H1 (cell line): ENCODE measurements around the gene SNX13. TPM values are rescaled to one million over a fixed set of nuclear protein-coding genes. Genes with fewer than 3 reads are reported as not detected.

Experiments used
- CTCF ChIA-PET: fragments of 300-600 bp; sonication (Branson Sonifier 250); formaldehyde crosslinking; loops from one replicate; lab custom pipeline; 2021; ENCODE audit not compliant: partially characterized antibody; lab: Charles Lee
- POLR2A ChIA-PET: fragments of 300-600 bp; sonication (Branson Sonifier 250); formaldehyde crosslinking; loops from one replicate; lab custom pipeline; 2021; ENCODE audit warnings: inconsistent platforms; ENCODE audit not compliant: partially characterized antibody; lab: Charles Lee
- DNase-seq, 2 experiments: peaks; one replicate each; pipeline versions ENCODE4 v3.0.0 to v3.0.0-alpha.2; 2010 to 2022; ENCODE audit warnings: low spot score in 2 of 2, low read depth in 1 of 2, mixed read lengths in 1 of 2
- FAIRE-seq: peaks from 2 replicates; lab custom pipeline; 2011; peaks lifted over from hg19 to GRCh38; lab: Jason Lieb, UNC
- H2AFZ ChIP-seq: 2 replicates; pipeline ENCODE4 v1.8.1; 2012; ENCODE audit warnings: low read length, inconsistent platforms
- H2AK5ac ChIP-seq: 2 replicates; pipeline ENCODE4 v1.6.1; 2013; ENCODE audit warnings: low read depth, low read length
- H2BK120ac ChIP-seq: replicated peaks from 2 replicates; pipeline ENCODE3; 2013; ENCODE audit warnings: low read depth, low read length, inconsistent platforms
- H2BK12ac ChIP-seq: 2 replicates; pipeline ENCODE4 v1.6.1; 2013; ENCODE audit warnings: low read depth, low read length
- H2BK15ac ChIP-seq: 2 replicates; pipeline ENCODE4 v1.6.1; 2013; ENCODE audit warnings: low read length
- H2BK20ac ChIP-seq: 2 replicates; pipeline ENCODE4 v1.6.1; 2013; ENCODE audit warnings: low read length
- H2BK5ac ChIP-seq: 2 replicates; pipeline ENCODE4 v1.6.1; 2013; ENCODE audit warnings: low read depth, low read length
- H3K14ac ChIP-seq: 2 replicates; pipeline ENCODE4 v1.6.1; 2013; ENCODE audit warnings: inconsistent platforms; ENCODE audit not compliant: insufficient read length
- H3K18ac ChIP-seq: 2 replicates; pipeline ENCODE4 v1.6.1; 2013; ENCODE audit warnings: low read length; ENCODE audit errors: extremely low read depth
- H3K23ac ChIP-seq: 2 replicates; pipeline ENCODE4 v1.6.1; 2013; ENCODE audit warnings: inconsistent platforms; ENCODE audit not compliant: insufficient read length
- H3K23me2 ChIP-seq: 2 replicates; pipeline ENCODE4 v1.6.1; 2013; ENCODE audit warnings: low read depth, low read length
- H3K27ac ChIP-seq: 2 replicates; pipeline ENCODE4 v1.6.1; 2011; ENCODE audit warnings: low read depth, low read length, inconsistent platforms
- H3K27me3 ChIP-seq, 4 experiments: replicated peaks in 1 of 4; 1 replicate in 1 of 4; 2 replicates in 3 of 4; pipeline versions ENCODE4 v1.6.1 to v1.8.1; 2011 to 2013; ENCODE audit warnings: low read length in 3 of 4, mild to moderate bottlenecking in 3 of 4, inconsistent platforms in 2 of 4, mixed read lengths in 2 of 4, moderate library complexity in 1 of 4; ENCODE audit not compliant: control insufficient read depth in 3 of 4, insufficient read depth in 3 of 4; ENCODE audit errors: extremely low read depth in 1 of 4
- H3K36me3 ChIP-seq, 4 experiments: 2 replicates each; pipeline versions ENCODE4 v1.6.1 to v1.8.1; 2011 to 2013; ENCODE audit warnings: mild to moderate bottlenecking in 4 of 4, low read length in 3 of 4, moderate library complexity in 2 of 4, control low read depth in 1 of 4, inconsistent platforms in 1 of 4; ENCODE audit not compliant: insufficient read depth in 4 of 4, control insufficient read depth in 2 of 4
- H3K4ac ChIP-seq: replicated peaks from 2 replicates; pipeline ENCODE3; 2013; ENCODE audit warnings: low read length, low read depth, mixed read lengths, inconsistent platforms; ENCODE audit not compliant: insufficient read length
- H3K4me1 ChIP-seq, 4 experiments: replicated peaks in 1 of 4; 1 replicate in 1 of 4; 2 replicates in 3 of 4; pipeline versions ENCODE4 v1.6.1 to v1.8.1; 2011 to 2013; ENCODE audit warnings: low read length in 3 of 4, inconsistent platforms in 2 of 4, mixed read lengths in 1 of 4; ENCODE audit not compliant: insufficient read depth in 4 of 4, control insufficient read depth in 3 of 4
- H3K4me2 ChIP-seq, 2 experiments: 2 replicates each; pipeline versions ENCODE4 v1.6.1 to v1.8.1; 2011 to 2013; ENCODE audit warnings: low read depth in 2 of 2, low read length in 2 of 2, control low read depth in 1 of 2, inconsistent platforms in 1 of 2, mild to moderate bottlenecking in 1 of 2; ENCODE audit not compliant: insufficient read depth in 1 of 2
- H3K4me3 ChIP-seq, 4 experiments: fragments of 200-600, 300-600 bp in 1 of 4; sonication (generic), shearing (Covaris generic), sonication (Bioruptor Twin) in 1 of 4; 2 replicates each; pipeline versions ENCODE4 v1.5.1 to v1.8.1; 2011 to 2016; ENCODE audit warnings: low read length in 4 of 4, low read depth in 3 of 4, control low read depth in 2 of 4, inconsistent platforms in 2 of 4, mild to moderate bottlenecking in 2 of 4, mixed read lengths in 1 of 4, moderate library complexity in 1 of 4; ENCODE audit not compliant: insufficient read depth in 2 of 4; ENCODE audit errors: extremely low read depth in 1 of 4
- H3K56ac ChIP-seq: replicated peaks from 2 replicates; pipeline ENCODE3; 2013; ENCODE audit warnings: low read depth, mild to moderate bottlenecking, mixed read lengths, low read length, inconsistent platforms; ENCODE audit not compliant: insufficient read length
- H3K79me1 ChIP-seq: 2 replicates; pipeline ENCODE4 v1.6.1; 2013; ENCODE audit warnings: low read depth, low read length, control low read depth
- H3K79me2 ChIP-seq, 2 experiments: 2 replicates each; pipeline versions ENCODE4 v1.6.1 to v1.8.1; 2012 to 2013; ENCODE audit warnings: low read length in 2 of 2, mild to moderate bottlenecking in 2 of 2, inconsistent platforms in 1 of 2; ENCODE audit not compliant: insufficient read depth in 2 of 2, control insufficient read depth in 1 of 2
- H3K9ac ChIP-seq, 4 experiments: replicated peaks in 1 of 4; 1 replicate in 1 of 4; 2 replicates in 3 of 4; pipeline versions ENCODE4 v1.6.1 to v1.8.1; 2011 to 2013; ENCODE audit warnings: low read depth in 3 of 4, low read length in 3 of 4, control low read depth in 2 of 4, mild to moderate bottlenecking in 2 of 4, moderate library complexity in 2 of 4, inconsistent platforms in 1 of 4; ENCODE audit errors: extremely low read depth in 1 of 4
- H3K9me3 ChIP-seq, 2 experiments: 2 replicates each; pipeline versions ENCODE4 v1.6.1 to v1.8.1; 2012 to 2013; ENCODE audit warnings: mild to moderate bottlenecking in 2 of 2, moderate library complexity in 2 of 2, control low read depth in 1 of 2, inconsistent platforms in 1 of 2, low read depth in 1 of 2, low read length in 1 of 2, mixed read lengths in 1 of 2; ENCODE audit not compliant: insufficient read depth in 2 of 2
- H4K20me1 ChIP-seq, 2 experiments: replicated peaks in 1 of 2; 2 replicates each; pipeline versions ENCODE3 to v1.8.1; 2011 to 2013; ENCODE audit warnings: inconsistent platforms in 2 of 2, low read length in 2 of 2, mild to moderate bottlenecking in 1 of 2; ENCODE audit not compliant: insufficient read depth in 2 of 2, control insufficient read depth in 1 of 2
- H4K5ac ChIP-seq: 2 replicates; pipeline ENCODE4 v1.6.1; 2013; ENCODE audit warnings: low read length, low read depth, mixed read lengths, inconsistent platforms; ENCODE audit not compliant: insufficient read length
- H4K8ac ChIP-seq: 2 replicates; pipeline ENCODE4 v1.8.0; 2013; ENCODE audit warnings: mild to moderate bottlenecking, moderate library complexity, low read length, inconsistent platforms; ENCODE audit not compliant: insufficient read depth; ENCODE audit errors: extremely low read depth
- H4K91ac ChIP-seq: replicated peaks from 2 replicates; pipeline ENCODE3; 2013; ENCODE audit warnings: low read length, mixed read lengths, inconsistent platforms; ENCODE audit not compliant: insufficient read length
- ASH2L ChIP-seq: fragments of 200-600, 300-600 bp; sonication (generic); IDR thresholded peaks from one replicate; pipeline ENCODE4 v1.7.1; 2017; ENCODE audit warnings: low read length
- BRCA1 ChIP-seq: IDR thresholded peaks from 2 replicates; pipeline ENCODE4 v1.6.1; 2012; ENCODE audit warnings: low read depth, low read length, improper control_type of control experiment
- CREB1 ChIP-seq: IDR thresholded peaks from 2 replicates; pipeline ENCODE4 v1.6.1; 2012; ENCODE audit warnings: inconsistent platforms
- CTCF ChIP-seq, 3 experiments: IDR thresholded peaks; 1 replicate in 2 of 3; 2 replicates in 1 of 3; pipeline versions ENCODE4 v1.5.1 to v1.6.1; 2011; ENCODE audit warnings: low read length in 3 of 3, mild to moderate bottlenecking in 3 of 3, inconsistent platforms in 2 of 3, low read depth in 1 of 3, moderate library complexity in 1 of 3; ENCODE audit not compliant: insufficient read depth in 1 of 3; ENCODE audit errors: control extremely low read depth in 1 of 3
- HDAC6 ChIP-seq: IDR thresholded peaks from one replicate; pipeline ENCODE4 v1.7.1; 2012; ENCODE audit warnings: low read depth, mild to moderate bottlenecking, inconsistent platforms, low read length, moderate library complexity
- RBBP5 ChIP-seq: IDR thresholded peaks from 2 replicates; pipeline ENCODE4 v1.7.1; 2012; ENCODE audit warnings: low read depth, mild to moderate bottlenecking, inconsistent platforms, low read length, moderate library complexity, borderline replicate concordance
- RNF2 ChIP-seq: fragments of 200-900, 300-1000 bp; sonication (generic); IDR thresholded peaks from 2 replicates; pipeline ENCODE4 v1.7.1; 2016; ENCODE audit warnings: borderline replicate concordance, low read depth, mild to moderate bottlenecking, antibody characterized with exemption, low read length; ENCODE audit not compliant: poor library complexity, severe bottlenecking; ENCODE audit errors: missing control alignments
- SIRT6 ChIP-seq: IDR thresholded peaks from one replicate; pipeline ENCODE4 v1.7.1; 2012; ENCODE audit warnings: low read length, inconsistent platforms
- SP4 ChIP-seq: IDR thresholded peaks from 2 replicates; pipeline ENCODE4 v1.6.1; 2012; ENCODE audit warnings: low read length, inconsistent platforms
- TEAD4 ChIP-seq: IDR thresholded peaks from 2 replicates; pipeline ENCODE4 v1.6.1; 2012; ENCODE audit warnings: low read depth, low read length, inconsistent platforms, mixed read lengths
- USF2 ChIP-seq: IDR thresholded peaks from 2 replicates; pipeline ENCODE4 v1.6.1; 2011; ENCODE audit warnings: low read length, improper control_type of control experiment
- WGBS, 2 experiments: shearing (Covaris generic) in 1 of 2; methylation state at CpG; one replicate each; pipeline versions ENCODE4 v1.1.6 to v1.1.7; 2013 to 2015; ENCODE audit warnings: low lambda C conversion rate in 2 of 2, mixed read lengths in 2 of 2, inconsistent platforms in 1 of 2, low coverage in 1 of 2, missing lambda C conversion rate in 1 of 2; ENCODE audit not compliant: insufficient replicate concordance in 2 of 2, insufficient coverage in 1 of 2, insufficient read length in 1 of 2; ENCODE audit errors: extremely low coverage in 1 of 2, missing lambda C conversion rate in 1 of 2; 5-methylcytosine and 5-hydroxymethylcytosine counted together
- polyA plus RNA-seq, 7 experiments: library from polyadenylated mRNA; depleted of rRNA in 3 of 7; stranded (reverse) in 5 of 7; unstranded in 2 of 7; fragments of >200 nt in 5 of 7; fragments of 200-250 nt in 2 of 7; gene quantifications; 1 replicate in 5 of 7; 2 replicates in 1 of 7; 4 replicates in 1 of 7; pipeline versions ENCODE4 v1.2.1 to v1.2.3, GENCODE V29; 2011 to 2013; ENCODE audit warnings: missing spikeins in 2 of 7, mixed read lengths in 2 of 7
- total RNA-seq: library from RNA; stranded (reverse); fragmentation: NEBNext Ultra II Directional; extraction: Animal tissue kit (Norgen Biotek cat#: 25700); gene quantifications from 2 replicates; pipeline ENCODE4 v1.2.1, GENCODE V29; 2021

The SNX13 gene
- total and polyA plus RNA-seq, 2 of the 8 experiments (the other 6 are each of a cell fraction or from before 2014, with no cell fraction given): 5.5 to 27.4 TPM

- Histone ChIP-seq H4K20me1 (no peaks in the 10 kb centered on the region), H3K23me2 (no peaks in the 10 kb centered on the region), H3K23ac (no peak overlapping the region), H2BK5ac (no peak overlapping the region), H3K4ac (no peak overlapping the region), H3K79me1 (no peaks in the 10 kb centered on the region), H3K56ac (no peak overlapping the region), H3K4me1 (no peaks in the 10 kb centered on the region), H3K4me2 (no peak overlapping the region), H3K4me3 (no peak overlapping the region), H2BK120ac (no peak overlapping the region), H3K27me3 (no peaks in the 10 kb centered on the region), H4K91ac (no peak overlapping the region), H2BK15ac (no peak overlapping the region), H4K5ac (no peak overlapping the region), H2AFZ (no peak overlapping the region; the same call in 1 of the 2 replicates), H2AK5ac (no peak overlapping the region), H2BK20ac (no peak overlapping the region), H3K9ac (no peak overlapping the region), H3K14ac (no peak overlapping the region), H3K36me3 (no peaks in the 10 kb centered on the region), H2BK12ac (no peak overlapping the region), H3K9me3 (no peaks in the 10 kb centered on the region), H4K8ac (no peak overlapping the region; the same call in 1 of the 2 replicates), H3K18ac (no peak overlapping the region), H3K79me2 (no peaks in the 10 kb centered on the region), H3K27ac (no peak overlapping the region)
- DNase-seq (no peak), FAIRE-seq (no peak)
- ChIA-PET POLR2A (no interaction called here), CTCF (interaction anchor here (1.2 kb wide), 1 partner anchor 15 kb away, joined by 3 read pairs; no protein-coding TSS in a partner anchor)
- 84% methylated on average over 9 of the region's 9 CpGs; no CpG with 5 or more reads in 1 of the 2 experiments for WGBS, 2 experiments
- TF ChIP-seq RNF2 (no peak), HDAC6 (no peak), USF2 (no peak), TEAD4 (no peak), RBBP5 (no peak), SP4 (no peak), SIRT6 (no peak), CREB1 (no peak), ASH2L (no peak), CTCF (IDR thresholded peaks at IDR 0.05; ENCODE audit: control extremely low read depth in 1 of 3, insufficient read depth in 1 of 3, low read depth in 1 of 3, low read length in 3 of 3) (no peak), BRCA1 (no peak)
Measured at GRCh38 chr7:17962652-17963051, 22.4 kb upstream of the SNX13 start.
